BLaER1 (cell line): Measurements from ENCODE around the gene SNX30.

Experiments used
- H3K27ac ChIP-seq: shearing (Covaris generic); formaldehyde crosslinking; 2 replicates; pipeline ENCODE4 v1.8.1; 2022
- H3K27me3 ChIP-seq: shearing (Covaris generic); formaldehyde crosslinking; 2 replicates; pipeline ENCODE4 v1.8.1; 2022
- H3K36me3 ChIP-seq: shearing (Covaris generic); formaldehyde crosslinking; 2 replicates; pipeline ENCODE4 v1.8.1; 2022
- H3K4me1 ChIP-seq: shearing (Covaris generic); formaldehyde crosslinking; 2 replicates; pipeline ENCODE4 v1.8.1; 2022
- H3K4me2 ChIP-seq: shearing (Covaris generic); formaldehyde crosslinking; 2 replicates; pipeline ENCODE4 v1.8.1; 2022
- H3K4me3 ChIP-seq: shearing (Covaris generic); formaldehyde crosslinking; 2 replicates; pipeline ENCODE4 v1.8.1; 2022
- H3K9ac ChIP-seq: shearing (Covaris generic); formaldehyde crosslinking; 2 replicates; pipeline ENCODE4 v1.8.1; 2022
- H3K9me3 ChIP-seq: shearing (Covaris generic); formaldehyde crosslinking; 2 replicates; pipeline ENCODE4 v1.8.1; 2022
- H4K20me1 ChIP-seq: shearing (Covaris generic); formaldehyde crosslinking; 2 replicates; pipeline ENCODE4 v1.8.1; 2022
- Cebpa-rat ChIP-seq: shearing (Covaris generic); IDR thresholded peaks from 2 replicates; pipeline ENCODE4 v1.8.1; 2022

Gene SNX30

DNA sequence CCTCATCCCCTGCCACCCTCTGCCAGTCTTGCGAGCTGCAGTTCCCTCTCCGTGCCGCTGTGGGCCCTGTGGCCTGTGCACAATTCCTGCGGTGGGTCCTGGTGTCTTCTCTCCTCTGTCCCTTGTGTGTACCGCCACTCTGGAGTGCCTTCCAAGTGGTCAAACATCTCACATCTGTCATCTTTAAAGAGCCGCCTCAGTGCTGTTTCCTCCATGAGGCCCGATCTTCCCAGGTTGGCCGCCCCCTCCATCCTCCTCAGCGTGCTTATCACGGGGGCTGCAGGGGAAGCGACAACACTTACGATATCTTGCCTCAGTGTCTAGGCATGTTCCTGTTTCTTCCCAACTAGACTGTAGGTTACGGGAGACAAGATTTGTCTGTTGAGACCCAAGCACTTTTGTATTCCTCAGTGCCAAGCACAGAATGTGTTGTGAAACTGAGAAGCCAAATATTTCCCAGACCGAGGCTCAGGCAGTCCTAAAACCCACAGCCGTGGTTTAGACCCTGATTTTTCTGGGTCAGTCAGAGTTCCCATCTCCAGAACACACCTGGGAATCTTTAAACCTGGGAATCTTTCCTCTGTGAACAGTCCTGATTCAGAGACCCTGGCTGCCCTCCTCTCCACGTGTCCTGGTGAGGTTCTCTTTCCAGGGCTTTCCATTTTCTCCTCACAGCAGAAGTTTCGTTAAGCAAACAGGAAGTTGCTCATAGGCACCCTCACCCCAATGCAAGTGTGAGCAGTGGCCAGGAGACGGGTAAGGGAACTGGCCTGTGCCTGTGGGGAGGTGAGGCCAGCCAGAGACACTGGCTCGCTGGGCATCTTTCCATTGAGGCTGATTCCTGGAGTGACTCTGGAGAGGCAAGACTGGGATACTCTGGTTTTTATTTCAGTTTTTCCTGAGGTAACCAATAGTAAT, 111.3 kb downstream of the SNX30 start:
- peaks cover 45% of the 10 kb centered on the region for H3K4me1 ChIP-seq
- no peak overlapping the region for H3K9ac ChIP-seq
- TF ChIP-seq Cebpa-rat = no peak
- H3K9me3 ChIP-seq = no peaks in the 10 kb centered on the region
- H3K4me3 ChIP-seq = no peak overlapping the region
- peak overlapping the region; percentile 20; the same call in 1 of the 2 replicates for H3K4me2 ChIP-seq
- peaks cover 23% of the 10 kb centered on the region for H3K36me3 ChIP-seq
- 0 out of 2 replicates have a peak, but pooled peaks cover 2% of the 10 kb centered on the region for H4K20me1 ChIP-seq
- H3K27me3 ChIP-seq = no peaks in the 10 kb centered on the region
- H3K27ac ChIP-seq = peak overlapping the region; percentile 57; the same call in 1 of the 2 replicates

DNA sequence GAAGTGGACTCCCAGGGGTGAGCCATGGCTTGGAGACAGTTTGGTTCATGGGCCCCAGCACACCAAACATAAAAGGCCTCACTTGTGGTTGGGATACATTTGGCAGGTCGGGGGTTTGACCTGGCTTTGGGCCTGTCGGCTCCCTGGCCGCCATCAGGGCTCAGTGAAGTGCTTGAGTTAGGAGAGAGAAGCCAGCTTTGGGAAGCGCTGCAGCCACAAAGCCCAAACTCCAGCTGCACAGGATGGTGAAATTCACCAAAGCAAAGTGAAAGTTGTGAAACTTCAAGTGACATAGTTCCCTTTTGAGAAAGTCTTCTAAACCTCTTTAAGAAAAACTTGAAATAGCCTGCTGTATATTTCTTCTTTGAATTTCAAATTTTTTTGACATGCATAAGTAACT, 112.7 kb downstream of the SNX30 start:
- no peaks in the 10 kb centered on the region for H3K9me3 ChIP-seq
- H3K27ac ChIP-seq = peak overlapping the region; percentile 57
- H3K27me3 ChIP-seq = no peaks in the 10 kb centered on the region
- peaks cover 23% of the 10 kb centered on the region for H3K36me3 ChIP-seq
- 0 out of 2 replicates have a peak, but pooled peaks have one; percentile 15 for TF ChIP-seq Cebpa-rat
- H3K4me2 ChIP-seq = peak overlapping the region; percentile 57
- H4K20me1 ChIP-seq = no peaks in the 10 kb centered on the region
- H3K9ac ChIP-seq = peak overlapping the region; percentile 4; the same call in 1 of the 2 replicates
- peaks cover 52% of the 10 kb centered on the region for H3K4me1 ChIP-seq
- no peak overlapping the region for H3K4me3 ChIP-seq

DNA sequence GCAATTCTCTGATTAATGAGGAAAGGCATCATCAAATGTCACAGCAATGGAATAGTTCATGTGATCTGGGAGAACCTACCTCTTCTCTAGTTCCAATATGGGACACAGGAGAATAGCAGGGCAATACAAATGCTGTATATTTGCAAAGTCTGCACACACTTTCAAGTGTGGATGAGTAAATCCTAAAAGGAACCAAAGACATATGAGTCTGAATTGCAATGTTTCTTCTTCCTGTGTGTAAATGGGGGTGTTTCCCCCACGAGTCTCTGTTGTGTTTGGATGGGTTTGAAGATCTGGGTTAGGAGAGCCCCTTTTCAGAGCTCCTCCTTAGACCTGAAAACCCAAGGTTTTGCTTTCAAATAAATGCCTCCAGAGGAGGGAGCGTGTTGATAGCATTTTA, 113.2 kb downstream of the SNX30 start:
- Histone ChIP-seq H3K4me2 (peak overlapping the region; percentile 57), H3K36me3 (peaks cover 23% of the 10 kb centered on the region), H4K20me1 (no peaks in the 10 kb centered on the region), H3K4me3 (no peak overlapping the region), H3K27me3 (no peaks in the 10 kb centered on the region), H3K4me1 (peaks cover 52% of the 10 kb centered on the region), H3K9me3 (no peaks in the 10 kb centered on the region), H3K27ac (0 out of 2 replicates have a peak overlapping the region, but pooled peaks have one; percentile 28), H3K9ac (peak overlapping the region; percentile 4; the same call in 1 of the 2 replicates)
- TF ChIP-seq Cebpa-rat = no peak

DNA sequence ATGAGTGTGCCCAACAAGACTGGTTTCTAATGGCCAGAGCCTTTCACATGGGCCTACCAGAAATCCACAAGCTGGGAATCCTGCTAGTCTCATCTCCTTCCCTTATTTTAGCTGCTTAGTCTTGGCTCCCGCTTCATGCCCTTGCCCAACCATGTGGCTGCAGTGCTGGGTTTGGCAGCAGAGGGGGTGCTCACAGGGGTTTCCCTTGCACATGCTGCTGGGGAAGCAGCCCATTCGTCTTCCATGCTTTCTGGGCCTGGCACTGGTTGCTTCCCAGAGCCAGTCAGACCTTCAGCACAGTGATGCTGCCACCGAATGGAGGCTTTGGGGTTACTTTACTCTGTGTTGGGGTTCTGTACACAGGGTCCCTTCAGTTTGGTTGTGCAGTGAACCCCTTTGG, 113.8 kb downstream of the SNX30 start:
- Histone ChIP-seq H4K20me1 (no peaks in the 10 kb centered on the region), H3K27ac (no peak overlapping the region), H3K9ac (no peak overlapping the region), H3K27me3 (no peaks in the 10 kb centered on the region), H3K9me3 (no peaks in the 10 kb centered on the region), H3K4me2 (no peak overlapping the region), H3K4me1 (peaks cover 56% of the 10 kb centered on the region), H3K4me3 (no peak overlapping the region), H3K36me3 (peaks cover 23% of the 10 kb centered on the region)
- TF ChIP-seq Cebpa-rat = no peak

DNA sequence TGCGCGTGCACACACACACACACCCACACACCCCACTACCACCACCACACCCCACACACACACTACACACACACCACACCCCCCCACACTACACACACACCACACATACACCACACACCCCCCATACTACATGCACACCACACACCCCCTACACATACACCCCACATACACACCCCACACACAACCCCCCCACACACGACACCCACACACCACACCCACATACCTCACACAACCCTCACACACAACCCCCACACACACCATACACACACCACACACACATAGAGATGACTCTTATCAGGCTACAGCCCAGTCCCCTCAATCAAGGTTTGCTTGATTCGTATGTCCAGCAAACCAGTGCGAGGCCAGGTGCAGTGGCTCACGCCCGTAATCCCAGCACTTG, 114.4 kb downstream of the SNX30 start:
- Histone ChIP-seq H3K9me3 (no peaks in the 10 kb centered on the region), H3K27ac (no peak overlapping the region), H3K4me2 (no peak overlapping the region), H4K20me1 (no peaks in the 10 kb centered on the region), H3K9ac (no peak overlapping the region), H3K36me3 (peaks cover 23% of the 10 kb centered on the region), H3K27me3 (no peaks in the 10 kb centered on the region), H3K4me1 (peaks cover 62% of the 10 kb centered on the region), H3K4me3 (no peak overlapping the region)
- TF ChIP-seq Cebpa-rat = no peak

DNA sequence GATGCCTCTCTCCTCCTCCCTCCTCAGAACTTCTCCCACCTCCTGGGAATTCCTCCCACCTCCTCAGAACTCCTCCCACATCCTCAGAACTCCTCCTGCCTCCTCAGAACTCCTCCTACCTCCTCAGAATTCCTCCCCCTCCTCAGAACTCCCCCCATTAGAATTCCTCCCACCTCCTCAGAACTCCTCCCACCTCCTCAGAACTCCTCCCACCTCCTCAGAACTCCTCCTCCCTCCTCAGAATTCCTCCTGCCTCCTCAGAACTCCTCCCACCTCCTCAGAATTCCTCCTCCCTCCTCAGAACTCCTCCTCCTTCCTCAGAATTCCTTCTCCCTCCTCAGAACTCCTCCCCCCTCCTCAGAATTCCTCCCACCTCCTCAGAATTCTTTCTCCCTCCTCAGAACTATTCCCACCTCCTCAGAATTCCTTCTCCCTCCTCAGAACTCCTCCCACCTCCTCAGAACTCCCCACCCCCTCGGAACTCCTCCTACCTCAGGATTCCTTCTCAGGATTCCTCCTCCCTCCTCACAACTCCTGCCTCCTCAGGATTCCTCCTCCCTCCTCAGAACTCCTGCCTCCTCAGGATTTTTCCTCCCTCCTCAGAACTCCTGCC, 116.2 kb downstream of the SNX30 start:
- Histone ChIP-seq H3K4me1 (peaks cover 52% of the 10 kb centered on the region), H3K36me3 (peaks cover 38% of the 10 kb centered on the region), H4K20me1 (no peaks in the 10 kb centered on the region), H3K4me3 (no peak overlapping the region), H3K27ac (no peak overlapping the region), H3K9ac (no peak overlapping the region), H3K4me2 (no peak overlapping the region), H3K9me3 (no peaks in the 10 kb centered on the region), H3K27me3 (no peaks in the 10 kb centered on the region)
- TF ChIP-seq Cebpa-rat = no peak

DNA sequence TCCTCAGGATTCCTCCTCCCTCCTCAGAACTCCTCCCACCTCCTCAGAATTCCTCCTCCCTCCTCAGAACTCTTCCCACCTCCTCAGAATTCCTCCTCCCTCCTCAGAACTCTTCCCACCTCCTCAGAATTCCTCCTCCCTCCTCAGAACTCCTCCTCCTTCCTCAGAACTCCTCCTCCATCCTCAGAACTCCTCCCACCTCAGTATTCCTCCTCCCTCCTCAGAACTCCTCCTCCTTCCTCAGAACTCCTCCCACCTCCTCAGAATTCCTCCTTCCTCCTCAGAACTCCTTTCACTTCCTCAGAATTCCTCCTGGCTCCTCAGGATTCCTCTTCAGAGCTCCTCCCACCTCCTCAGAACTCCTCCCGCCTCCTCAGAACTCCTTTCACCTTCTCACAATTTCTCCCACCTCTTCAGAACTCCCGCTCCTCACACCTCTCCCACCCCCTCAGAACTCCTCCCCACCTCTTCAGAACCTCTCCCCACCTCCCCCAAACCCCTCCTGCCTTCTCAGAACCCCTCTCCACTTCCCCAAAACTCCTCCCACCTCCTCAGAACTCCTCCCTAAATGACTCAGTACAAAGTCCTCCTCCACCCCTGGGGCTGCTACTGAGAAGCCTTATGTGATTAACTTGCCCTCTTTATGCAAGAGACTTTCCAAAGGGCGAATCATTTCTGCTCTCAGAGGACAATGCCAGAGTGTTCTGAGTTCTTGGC, 116.9 kb downstream of the SNX30 start:
- Histone ChIP-seq H3K27ac (no peak overlapping the region), H3K36me3 (peaks cover 45% of the 10 kb centered on the region), H3K27me3 (no peaks in the 10 kb centered on the region), H3K9me3 (no peaks in the 10 kb centered on the region), H4K20me1 (no peaks in the 10 kb centered on the region), H3K4me2 (no peak overlapping the region), H3K4me3 (no peak overlapping the region), H3K4me1 (peaks cover 45% of the 10 kb centered on the region), H3K9ac (no peak overlapping the region)
- TF ChIP-seq Cebpa-rat = no peak

DNA sequence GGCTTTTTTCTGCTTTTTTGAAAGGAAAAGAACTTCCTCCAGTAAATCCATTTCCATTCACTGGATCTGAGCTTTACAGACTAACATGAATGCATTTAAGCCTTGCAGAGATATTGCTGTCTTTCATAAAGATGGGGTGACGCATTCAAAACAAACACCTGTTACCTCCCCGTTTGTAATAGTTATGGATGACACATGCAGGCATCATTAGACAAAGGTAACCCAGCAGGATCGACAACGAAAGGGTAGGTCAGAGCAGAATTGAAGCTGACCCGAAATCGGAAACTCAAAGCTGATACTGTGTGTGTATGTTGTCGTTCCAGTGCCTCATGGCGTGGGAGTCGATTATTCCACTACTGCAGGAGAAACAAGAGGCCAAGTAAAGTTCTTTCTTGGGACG, 117.9 kb downstream of the SNX30 start:
- H3K4me1 ChIP-seq = peaks cover 35% of the 10 kb centered on the region
- H3K27me3 ChIP-seq = no peaks in the 10 kb centered on the region
- no peak overlapping the region for H3K4me3 ChIP-seq
- H3K9ac ChIP-seq = 0 out of 2 replicates have a peak overlapping the region, but pooled peaks have one; percentile 35
- no peak for TF ChIP-seq Cebpa-rat
- peaks cover 48% of the 10 kb centered on the region for H3K36me3 ChIP-seq
- H4K20me1 ChIP-seq = no peaks in the 10 kb centered on the region
- peak overlapping the region; percentile 73 for H3K4me2 ChIP-seq
- peak overlapping the region; percentile 20; the same call in 1 of the 2 replicates for H3K27ac ChIP-seq
- H3K9me3 ChIP-seq = no peaks in the 10 kb centered on the region

DNA sequence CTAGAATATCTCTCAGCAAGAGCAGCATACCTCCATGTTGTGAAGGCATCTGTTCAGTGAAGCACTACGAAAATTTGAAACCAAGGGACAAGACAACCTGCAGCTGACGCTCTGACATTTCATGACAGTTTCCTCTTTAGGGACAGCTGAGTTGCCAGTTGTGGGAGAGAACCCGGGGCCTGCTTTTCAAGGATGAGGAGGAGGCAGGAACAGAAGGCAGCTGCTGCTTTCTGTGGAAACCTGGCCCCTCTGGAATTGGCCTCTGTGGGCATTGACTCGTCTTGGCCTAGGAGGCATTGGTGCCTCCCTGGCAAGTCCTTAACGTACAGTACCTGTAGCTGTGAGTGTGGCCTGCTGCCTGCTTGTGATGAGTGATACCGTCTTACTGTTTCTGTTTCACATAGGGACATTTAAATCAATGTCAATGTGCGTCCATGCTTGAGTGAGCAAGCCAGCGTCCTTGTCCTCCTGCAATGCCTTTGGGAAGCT, 118.5 kb downstream of the SNX30 start:
- Histone ChIP-seq H3K27ac (peak overlapping the region; percentile 20; the same call in 1 of the 2 replicates), H3K9ac (peak overlapping the region; percentile 35; the same call in 1 of the 2 replicates), H3K4me2 (peak overlapping the region; percentile 73), H3K9me3 (no peaks in the 10 kb centered on the region), H3K36me3 (peaks cover 46% of the 10 kb centered on the region), H3K27me3 (no peaks in the 10 kb centered on the region), H4K20me1 (no peaks in the 10 kb centered on the region), H3K4me3 (no peak overlapping the region), H3K4me1 (peaks cover 29% of the 10 kb centered on the region)
- TF ChIP-seq Cebpa-rat = no peak
